ENCODE results near the gene CCNI. TPM values are rescaled to one million over a fixed set of nuclear protein-coding genes. Genes with fewer than 3 reads are reported as not detected.

Gene CCNI
- total and polyA plus RNA-seq, 2 of the 13 experiments (the other 11 are each of a cell fraction or from before 2014, with no cell fraction given) = 43.5 to 122 TPM

DNA sequence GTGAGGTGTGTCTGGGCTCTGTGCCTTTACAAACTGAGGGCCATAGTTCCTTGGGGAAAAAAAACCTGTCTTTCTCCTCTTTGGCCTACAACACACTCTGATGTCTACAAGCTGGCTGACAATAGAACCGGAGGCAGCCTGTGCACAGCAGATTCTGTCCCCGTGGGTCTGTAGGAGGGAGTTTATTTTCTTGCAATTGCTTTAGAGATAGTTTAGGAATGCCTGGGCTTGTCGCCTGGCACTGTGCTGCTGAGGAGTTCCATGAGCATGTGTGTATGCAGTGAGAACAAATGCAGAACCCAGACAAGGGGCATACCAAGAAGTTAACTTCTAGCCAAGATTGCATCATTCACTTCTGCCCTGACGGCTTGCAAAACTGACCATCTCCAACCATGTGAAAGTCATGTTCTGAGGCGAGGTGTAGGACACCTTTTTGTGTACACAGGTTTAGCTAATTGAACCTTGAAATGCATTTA is 54.1 kb downstream of the CCNI start:
- Histone ChIP-seq H3K9ac (ENCODE audit: insufficient read depth, low read depth, low read length) (no peak overlapping the region), H3K27me3 (ENCODE audit: control insufficient read depth in 1 of 2, insufficient read depth in 2 of 2, low read length in 2 of 2) (no peaks in the 10 kb centered on the region), H3K9me3 (ENCODE audit: low read length) (no peaks in the 10 kb centered on the region), H3K27ac (ENCODE audit: extremely low read length, insufficient read depth, low read length) (no peak overlapping the region), H4K20me1 (ENCODE audit: insufficient read depth, low read length) (no peaks in the 10 kb centered on the region), H3K4me1 (ENCODE audit: insufficient read depth, low read length) (peaks cover 34% of the 10 kb centered on the region), H3K4me3 (replicated peaks in 1 of 3; ENCODE audit: insufficient read depth in 1 of 3, low read depth in 2 of 3, low read length in 3 of 3) (no peak overlapping the region), H3K79me2 (ENCODE audit: insufficient read depth, low read length) (no peaks in the 10 kb centered on the region), H3K36me3 (replicated peaks in 1 of 2; ENCODE audit: control insufficient read depth in 1 of 2, insufficient read depth in 2 of 2, low read length in 2 of 2) (peaks cover 1 to 61% of the 10 kb centered on the region in 2 experiments), H3K4me2 (ENCODE audit: low read depth, low read length) (no peak overlapping the region), H2AFZ (ENCODE audit: low read length) (no peak overlapping the region)
- WGBS (ENCODE audit: low lambda C conversion rate) = 89% methylated on average over 5 of the region's 5 CpGs
- ChIA-PET POLR2A (no interaction called here), CTCF (ENCODE audit: low intra/inter-chr PET ratio, low total read pairs) (no interaction called here)
- ATAC-seq = no peak
- DNase-seq (ENCODE audit: low spot score) = no peak
- in situ Hi-C loops (cut with HindIII; ENCODE audit: extremely low pct_ligation_motif_present, low pct_unique_long_range_greater_than_20kb) = no loop called here
- no TSS peak for BruUV-seq (replicated peaks)
- intact Hi-C loops (cut with micrococcal nuclease; ENCODE audit: unreplicated experiment) = loop anchor here (1.0 kb wide), 1 partner anchor 15 kb away; no protein-coding TSS in a partner anchor
- TF ChIP-seq CEBPB (IDR thresholded peaks at IDR 0.05; ENCODE audit: borderline replicate concordance, low read depth, low read length) = peak; percentile 61; the same call in 1 of the 2 replicates
- 0 out of 2 replicates have a peak, but pooled peaks have one; percentile 13 for TF ChIP-seq CEBPG (CRISPR knock-in tag; IDR thresholded peaks at IDR 0.05)
- peak; percentile 34; the same call in 1 of the 2 replicates for TF ChIP-seq ATF7 (IDR thresholded peaks at IDR 0.05)
- no peak for TF ChIP-seq ATF7 (CRISPR knock-in tag; IDR thresholded peaks at IDR 0.05)
- no peak for TF ChIP-seq HOXA9 (CRISPR knock-in tag; IDR thresholded peaks at IDR 0.05; ENCODE audit: borderline replicate concordance)
- no peak for TF ChIP-seq TAF15 (IDR thresholded peaks at IDR 0.05; ENCODE audit: low read depth, low read length, poor library complexity, severe bottlenecking)
- no peak for TF ChIP-seq ZNF724P (CRISPR knock-in tag; IDR thresholded peaks at IDR 0.05; ENCODE audit: borderline replicate concordance)
- TF ChIP-seq, protein P1, sequence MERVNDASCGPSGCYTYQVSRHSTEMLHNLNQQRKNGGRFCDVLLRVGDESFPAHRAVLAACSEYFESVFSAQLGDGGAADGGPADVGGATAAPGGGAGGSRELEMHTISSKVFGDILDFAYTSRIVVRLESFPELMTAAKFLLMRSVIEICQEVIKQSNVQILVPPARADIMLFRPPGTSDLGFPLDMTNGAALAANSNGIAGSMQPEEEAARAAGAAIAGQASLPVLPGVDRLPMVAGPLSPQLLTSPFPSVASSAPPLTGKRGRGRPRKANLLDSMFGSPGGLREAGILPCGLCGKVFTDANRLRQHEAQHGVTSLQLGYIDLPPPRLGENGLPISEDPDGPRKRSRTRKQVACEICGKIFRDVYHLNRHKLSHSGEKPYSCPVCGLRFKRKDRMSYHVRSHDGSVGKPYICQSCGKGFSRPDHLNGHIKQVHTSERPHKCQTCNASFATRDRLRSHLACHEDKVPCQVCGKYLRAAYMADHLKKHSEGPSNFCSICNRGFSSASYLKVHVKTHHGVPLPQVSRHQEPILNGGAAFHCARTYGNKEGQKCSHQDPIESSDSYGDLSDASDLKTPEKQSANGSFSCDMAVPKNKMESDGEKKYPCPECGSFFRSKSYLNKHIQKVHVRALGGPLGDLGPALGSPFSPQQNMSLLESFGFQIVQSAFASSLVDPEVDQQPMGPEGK (CRISPR knock-in tag; IDR thresholded peaks at IDR 0.05) = no peak
- no peak for FAIRE-seq
